Subcutaneous adipose tissue (tissue), 4 donors: Measurements from ENCODE around the gene CALHM2. TPM values are rescaled to one million over a fixed set of nuclear protein-coding genes. Genes with fewer than 3 reads are reported as not detected.

Experiments
- total RNA-seq, 4 donors: library from RNA; depleted of rRNA; stranded (reverse); fragments of >200 nt; gene quantifications; one replicate each; pipeline ENCODE4 v1.1.0, GENCODE V29; 2016
- TF ChIP-seq, protein P1 (sequence below): fragments of 450-650 bp; IDR thresholded peaks from one replicate; pipeline ENCODE4 v1.5.1; 2016; ENCODE audit warnings: low read depth, mild to moderate bottlenecking, control low read depth, antibody characterized with exemption, moderate library complexity

CALHM2 gene
- total RNA-seq, 4 donors from 2014 or later, result 44.0 to 111 (median 77.1) TPM

DNA sequence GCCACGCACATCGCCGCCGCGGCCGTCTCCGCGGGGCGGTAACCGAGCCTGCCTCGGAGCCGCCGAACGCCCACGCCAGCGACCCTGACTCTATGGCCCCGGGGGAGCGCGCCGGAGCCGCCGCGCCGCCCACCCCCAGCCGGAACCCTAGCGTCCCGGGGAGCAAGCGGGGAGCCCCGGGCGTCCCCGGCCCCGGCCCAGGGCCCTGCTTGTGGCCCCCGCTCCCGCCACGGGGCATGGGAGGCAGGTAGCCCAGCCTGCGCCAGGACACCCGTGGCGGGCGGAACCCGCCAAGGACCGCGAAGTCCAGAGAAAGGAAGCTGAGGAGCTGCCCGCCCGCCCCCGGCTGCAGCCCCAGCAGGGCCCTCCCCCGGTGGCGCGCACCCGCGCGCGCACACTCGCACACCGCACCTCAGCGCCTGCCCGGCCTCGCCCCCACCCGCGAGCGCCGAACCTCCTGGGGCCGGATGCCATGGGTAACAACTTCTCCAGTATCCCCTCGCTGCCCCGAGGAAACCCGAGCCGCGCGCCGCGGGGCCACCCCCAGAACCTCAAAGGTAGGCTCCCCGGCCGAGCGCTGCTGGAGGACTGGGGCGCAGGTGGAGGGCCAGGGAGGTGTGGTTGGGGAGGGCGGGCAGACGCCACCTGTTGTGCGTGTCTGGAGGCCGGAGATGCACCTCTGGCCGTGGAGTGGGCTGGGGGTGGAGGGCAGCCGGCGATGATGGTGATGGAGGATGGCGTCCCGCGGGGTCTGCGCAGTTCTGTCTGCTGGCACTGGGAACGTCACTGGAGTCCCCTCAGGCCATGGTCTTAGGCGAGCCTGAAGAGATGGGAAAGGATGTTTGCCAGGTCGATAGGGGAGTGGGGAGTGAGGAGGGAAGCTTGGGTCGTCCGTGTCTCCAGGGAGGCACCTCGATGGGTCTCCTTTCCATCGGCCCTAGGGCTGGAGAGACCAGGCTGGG, 42.0 kb upstream of the CALHM2 start:
- TF ChIP-seq, protein P1, sequence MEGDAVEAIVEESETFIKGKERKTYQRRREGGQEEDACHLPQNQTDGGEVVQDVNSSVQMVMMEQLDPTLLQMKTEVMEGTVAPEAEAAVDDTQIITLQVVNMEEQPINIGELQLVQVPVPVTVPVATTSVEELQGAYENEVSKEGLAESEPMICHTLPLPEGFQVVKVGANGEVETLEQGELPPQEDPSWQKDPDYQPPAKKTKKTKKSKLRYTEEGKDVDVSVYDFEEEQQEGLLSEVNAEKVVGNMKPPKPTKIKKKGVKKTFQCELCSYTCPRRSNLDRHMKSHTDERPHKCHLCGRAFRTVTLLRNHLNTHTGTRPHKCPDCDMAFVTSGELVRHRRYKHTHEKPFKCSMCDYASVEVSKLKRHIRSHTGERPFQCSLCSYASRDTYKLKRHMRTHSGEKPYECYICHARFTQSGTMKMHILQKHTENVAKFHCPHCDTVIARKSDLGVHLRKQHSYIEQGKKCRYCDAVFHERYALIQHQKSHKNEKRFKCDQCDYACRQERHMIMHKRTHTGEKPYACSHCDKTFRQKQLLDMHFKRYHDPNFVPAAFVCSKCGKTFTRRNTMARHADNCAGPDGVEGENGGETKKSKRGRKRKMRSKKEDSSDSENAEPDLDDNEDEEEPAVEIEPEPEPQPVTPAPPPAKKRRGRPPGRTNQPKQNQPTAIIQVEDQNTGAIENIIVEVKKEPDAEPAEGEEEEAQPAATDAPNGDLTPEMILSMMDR, result no peak

DNA sequence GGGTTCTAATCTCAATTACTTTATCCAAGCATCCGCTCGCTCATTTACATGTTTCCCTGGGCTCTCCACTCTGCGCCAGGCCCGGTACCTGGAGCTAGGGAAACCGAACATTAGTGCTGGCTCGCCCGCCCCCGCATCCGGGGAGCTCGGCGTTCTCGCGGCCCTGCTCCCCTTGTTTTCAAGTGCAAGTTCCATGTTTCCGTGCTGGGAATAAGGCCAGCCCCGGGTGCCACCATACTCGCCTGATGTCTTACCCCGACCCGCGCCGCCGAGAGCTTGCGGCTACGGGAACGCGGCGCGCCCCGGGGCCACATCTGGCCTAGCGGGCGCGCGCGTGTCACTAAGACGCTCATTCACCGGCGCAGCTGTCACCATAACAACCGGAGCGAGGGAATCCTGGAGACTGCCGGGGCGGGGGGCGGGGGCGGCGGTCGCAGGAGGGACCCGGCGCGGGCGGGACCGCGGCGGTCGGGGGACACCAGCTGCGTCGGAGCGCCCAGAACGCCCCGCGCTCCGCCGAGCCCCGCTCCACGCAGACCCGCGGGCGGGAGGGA, 41.3 kb upstream of the CALHM2 start, which contains the start of gene NEURL1:
Gene NEURL1, plus strand, starts transcription at position 344 of the 554 bp plus-strand sequence. CDS start 683 bp downstream, outside the sequence.
- TF ChIP-seq, protein P1, result no peak

DNA sequence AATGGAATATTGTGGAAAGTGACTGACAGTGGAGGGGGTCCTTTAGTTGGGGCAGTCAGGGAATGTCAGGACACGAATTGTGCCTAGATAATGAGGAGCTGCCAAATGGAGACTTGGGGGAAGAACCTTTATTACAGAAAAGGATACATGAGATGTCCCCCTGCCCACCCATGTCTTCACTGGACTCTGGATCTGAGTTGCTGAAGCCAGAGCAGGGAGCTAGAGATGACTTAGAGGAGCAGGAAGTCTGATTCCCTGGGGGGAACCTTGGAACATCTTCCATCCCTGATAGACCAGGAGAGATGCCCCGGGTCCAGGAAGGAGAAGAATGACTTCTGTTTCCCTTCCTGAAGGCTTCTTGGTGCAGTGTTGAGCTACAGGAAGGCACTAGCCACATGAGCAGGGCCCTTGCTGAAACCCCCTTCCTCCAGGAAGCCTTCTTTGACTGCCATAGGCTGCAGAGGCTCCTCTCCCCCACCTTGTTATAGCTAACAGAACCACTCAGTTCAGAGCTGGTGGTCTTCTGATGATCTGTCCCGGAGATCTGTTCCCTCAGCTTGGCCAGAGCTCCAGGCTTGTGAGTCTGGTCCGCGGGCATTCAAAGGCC, 40.6 kb upstream of the CALHM2 start:
- TF ChIP-seq, protein P1, result no peak

DNA sequence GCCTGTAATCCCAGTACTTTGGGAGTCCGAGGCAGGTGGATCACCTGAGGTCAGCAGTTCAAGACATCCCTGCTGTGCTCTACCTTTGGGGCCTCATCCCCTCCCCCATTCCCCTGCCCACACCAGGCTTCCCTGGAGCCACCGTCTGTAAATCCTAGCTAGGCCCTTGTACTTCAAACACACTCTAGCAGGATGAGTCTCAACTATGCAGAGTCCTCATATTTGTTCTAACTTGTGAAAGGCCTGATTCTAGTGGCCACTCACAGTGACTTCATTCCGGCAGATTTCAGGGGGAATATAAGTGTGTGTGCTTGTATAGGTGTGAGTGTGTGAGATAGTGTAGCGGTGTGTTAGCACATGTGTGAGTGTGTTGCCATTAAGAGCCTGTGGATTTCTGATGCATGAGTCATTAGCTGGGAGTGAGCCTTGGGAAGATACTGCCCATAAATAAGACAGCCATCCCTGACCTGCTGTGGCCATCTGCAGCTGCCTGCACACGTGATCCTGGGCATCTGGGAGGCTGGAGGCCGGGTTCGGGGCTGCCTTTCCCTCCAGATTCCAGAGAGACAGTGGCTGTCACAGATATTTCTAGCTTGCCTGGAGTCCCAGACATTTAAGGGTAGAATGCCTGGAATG, 39.7 kb upstream of the CALHM2 start:
- TF ChIP-seq, protein P1, result no peak

DNA sequence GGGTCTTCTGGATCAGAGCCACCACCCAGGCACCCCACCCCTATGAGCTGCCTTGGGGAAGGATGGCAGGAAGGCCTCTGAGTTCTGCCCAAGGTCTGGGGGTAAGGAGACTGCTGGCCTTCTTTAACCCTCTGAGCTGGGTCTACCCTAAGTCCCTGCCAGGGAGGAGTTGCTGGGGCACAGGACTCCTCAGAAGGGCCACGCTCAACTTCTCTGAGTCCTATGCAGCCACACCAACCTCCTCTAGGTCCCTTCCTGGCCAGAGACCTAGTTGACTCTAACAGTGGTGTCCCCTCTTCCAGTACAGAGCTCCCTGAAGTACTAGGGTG, 38.8 kb upstream of the CALHM2 start:
- TF ChIP-seq, protein P1, result no peak

DNA sequence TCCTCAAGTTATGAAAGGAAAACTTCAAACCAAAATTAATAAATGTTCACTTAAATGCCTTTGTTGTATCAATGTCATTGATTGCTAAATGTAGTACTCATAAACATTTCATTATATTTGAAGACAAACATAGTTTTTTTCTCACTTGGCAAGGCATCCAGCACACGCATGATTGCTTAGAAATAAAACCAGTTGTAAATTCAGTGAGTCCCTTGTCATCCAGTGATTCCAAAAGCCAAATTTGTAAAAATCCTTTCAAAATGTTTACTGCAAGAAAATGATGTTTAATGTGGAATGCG, 35.2 kb upstream of the CALHM2 start:
- TF ChIP-seq, protein P1, result no peak
